Activated naive CD8-positive, alpha-beta T cell treated with anti-CD3 and anti-CD28 coated beads for 36 hours (primary cell): ENCODE results near the gene ZNF346. TPM values are rescaled to one million over a fixed set of nuclear protein-coding genes. Genes with fewer than 3 reads are reported as not detected.

ENCODE experiments used
- DNase-seq: peaks from one replicate; pipeline ENCODE4 v3.0.0; 2021
- H3K27ac Mint-ChIP-seq: one replicate; pipeline ENCODE4 v1.8.0; 2022; ENCODE audit warnings: mild to moderate bottlenecking, moderate library complexity, mixed read lengths
- H3K27me3 Mint-ChIP-seq: one replicate; pipeline ENCODE4 v1.8.0; 2022; ENCODE audit warnings: mild to moderate bottlenecking, mixed read lengths
- H3K36me3 Mint-ChIP-seq: one replicate; pipeline ENCODE4 v1.8.0; 2021; ENCODE audit warnings: mild to moderate bottlenecking, mixed read lengths
- H3K4me1 Mint-ChIP-seq: one replicate; pipeline ENCODE4 v1.8.0; 2021; ENCODE audit warnings: mixed read lengths
- H3K4me3 Mint-ChIP-seq: one replicate; pipeline ENCODE4 v1.8.0; 2022; ENCODE audit warnings: mild to moderate bottlenecking, moderate library complexity, mixed read lengths
- H3K9me3 Mint-ChIP-seq: one replicate; pipeline ENCODE4 v1.8.0; 2022; ENCODE audit warnings: mixed read lengths
- total RNA-seq, 2 experiments: library from RNA; stranded (reverse); gene quantifications; one replicate each; pipeline ENCODE4 v1.2.3, GENCODE V29; 2021

The ZNF346 gene
- total RNA-seq, 2 experiments from 2014 or later = 16.7 to 18.2 TPM

DNA sequence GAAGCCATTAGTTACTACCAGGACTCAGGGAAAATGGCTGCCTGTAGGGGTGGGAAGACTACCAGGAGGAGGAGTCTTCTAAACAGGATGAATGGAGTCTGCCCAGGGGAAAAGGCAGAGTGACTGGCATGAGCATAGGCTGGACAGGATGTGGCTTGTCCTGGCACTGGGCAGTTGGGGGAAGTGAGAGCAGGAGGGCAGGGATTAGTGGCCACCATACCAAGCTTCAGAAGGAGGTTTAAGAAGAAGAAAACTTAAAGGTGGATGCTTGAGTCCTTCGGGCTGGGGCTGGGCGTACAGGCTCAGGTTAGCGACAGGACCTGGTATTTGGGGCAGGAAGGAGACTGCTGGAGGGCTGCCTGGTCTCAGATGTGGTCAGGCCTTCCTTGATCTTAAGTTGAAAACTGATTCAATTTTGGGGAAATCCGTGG, 106.1 kb downstream of the ZNF346 start:
- Mint-ChIP-seq H3K4me1 (peaks cover 22% of the 10 kb centered on the region), H3K4me3 (peak overlapping the region; percentile 57), H3K9me3 (no peaks in the 10 kb centered on the region), H3K27ac (peak overlapping the region; percentile 55), H3K36me3 (no peaks in the 10 kb centered on the region), H3K27me3 (no peaks in the 10 kb centered on the region)
- DNase-seq = no peak

DNA sequence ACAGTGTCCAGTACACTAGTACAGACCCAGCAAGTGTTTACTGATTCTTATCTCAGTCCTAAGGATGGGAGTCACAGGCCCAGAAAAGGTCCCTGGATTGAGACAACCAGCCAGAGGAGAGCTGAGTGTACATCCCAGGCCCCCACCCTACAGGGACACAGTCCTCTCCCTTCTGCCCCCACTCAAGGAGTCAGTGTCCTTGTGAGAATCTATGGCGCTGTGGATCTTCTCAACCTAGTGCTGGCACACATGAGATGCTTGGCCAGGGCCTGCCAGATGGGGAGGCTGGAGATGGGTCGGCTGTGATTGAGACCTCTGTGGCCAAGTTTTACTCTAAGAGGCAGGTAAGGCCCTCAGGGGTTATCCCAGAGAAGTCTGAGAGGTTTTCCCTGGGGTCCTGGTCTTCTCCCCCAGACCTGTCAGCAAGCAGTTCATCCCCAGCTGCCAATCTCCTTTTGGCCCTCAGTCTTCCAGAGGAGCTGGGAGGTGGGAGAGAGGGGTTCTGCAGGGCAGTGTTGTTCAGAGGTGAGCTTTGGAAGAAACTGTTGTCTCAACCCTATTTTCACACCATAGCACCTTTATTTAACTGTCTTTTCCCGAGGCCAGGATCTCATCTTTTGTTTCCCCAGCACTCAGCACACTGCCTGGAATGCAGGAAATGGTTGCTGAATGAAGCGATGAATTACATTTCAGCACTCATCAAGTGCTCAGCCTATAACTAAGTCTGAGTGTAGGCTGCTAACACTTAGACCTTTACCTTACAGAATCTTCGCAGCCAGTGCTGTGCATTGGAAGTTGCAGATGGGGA, 107.9 kb downstream of the ZNF346 start:
- H3K9me3 Mint-ChIP-seq = no peaks in the 10 kb centered on the region
- H3K27me3 Mint-ChIP-seq = no peaks in the 10 kb centered on the region
- DNase-seq = no peak
- H3K4me3 Mint-ChIP-seq = no peak overlapping the region
- H3K27ac Mint-ChIP-seq = no peak overlapping the region
- peaks cover 30% of the 10 kb centered on the region for H3K4me1 Mint-ChIP-seq
- peaks cover 8% of the 10 kb centered on the region for H3K36me3 Mint-ChIP-seq

Other genes starting within 250 kb of the ZNF346 start
- gene UNC5A, start 212.1 kb upstream of the ZNF346 start, total RNA-seq = not detected
- gene HK3, start 123.3 kb upstream of the ZNF346 start, total RNA-seq = not detected
- gene UIMC1, start 15.9 kb upstream of the ZNF346 start, total RNA-seq = 10 to 100 TPM; 43.6 to 50.0 TPM
- 1 to 10 TPM; 1.4 to 1.5 TPM for gene FGFR4, start 64.2 kb downstream of the ZNF346 start, total RNA-seq
- 10 to 100 TPM; 64.0 to 66.4 TPM for gene NSD1, start 111.1 kb downstream of the ZNF346 start, total RNA-seq